HepG2 (cell line): ENCODE data around the gene CEP97. TPM values are rescaled to one million over a fixed set of nuclear protein-coding genes. Genes with fewer than 3 reads are reported as not detected.

ENCODE experiments used
- BCL6 ChIP-seq: IDR thresholded peaks from 2 replicates; pipeline ENCODE4 v1.6.1; 2016; ENCODE audit warnings: missing genetic modification reagents, missing compliant biosample characterization
- CREB1 ChIP-seq, 2 experiments: fragments of 450-650 bp in 1 of 2; IDR thresholded peaks; 2 replicates each; pipeline ENCODE4 v1.6.1; 2016 to 2017; ENCODE audit warnings: control low read depth in 1 of 2, mild to moderate bottlenecking in 1 of 2, missing compliant biosample characterization in 1 of 2, missing genetic modification characterization in 1 of 2
- DMTF1 ChIP-seq: sonication (generic); formaldehyde crosslinking; IDR thresholded peaks from 2 replicates; pipeline ENCODE4 v1.4.0; 2020; ENCODE audit warnings: mild to moderate bottlenecking, missing genetic modification reagents
- HMG20B ChIP-seq: conservative IDR thresholded peaks from 2 replicates; pipeline ENCODE4 v1.6.1; 2016; ENCODE audit warnings: missing genetic modification reagents, missing compliant biosample characterization
- HOMEZ ChIP-seq: IDR thresholded peaks from 2 replicates; pipeline ENCODE4 v1.6.1; 2016; ENCODE audit warnings: low read depth
- KLF15 ChIP-seq: sonication (generic); formaldehyde crosslinking; IDR thresholded peaks from 2 replicates; pipeline ENCODE4 v1.8.1; 2023; ENCODE audit warnings: borderline replicate concordance, mild to moderate bottlenecking, inconsistent platforms, missing genetic modification reagents, mixed read lengths
- MEF2D ChIP-seq: sonication (generic); formaldehyde crosslinking; IDR thresholded peaks from 2 replicates; pipeline ENCODE4 v1.5.1; 2020; ENCODE audit warnings: mild to moderate bottlenecking, missing genetic modification reagents
- SMAD9 ChIP-seq: sonication (generic); formaldehyde crosslinking; IDR thresholded peaks from 2 replicates; pipeline ENCODE4 v1.5.1; 2020; ENCODE audit warnings: mild to moderate bottlenecking, missing genetic modification reagents
- SP1 ChIP-seq, 2 experiments: fragments of 450-650 bp in 1 of 2; sonication (generic) in 1 of 2; formaldehyde crosslinking in 1 of 2; IDR thresholded peaks; 2 replicates each; pipeline versions ENCODE4 v1.4.0 to v1.6.1; 2016 to 2020; ENCODE audit warnings: missing genetic modification reagents in 1 of 2
- TMF1 ChIP-seq: sonication (generic); formaldehyde crosslinking; IDR thresholded peaks from 2 replicates; pipeline ENCODE4 v1.8.1; 2022; ENCODE audit warnings: low read depth, missing genetic modification reagents
- ZBTB26 ChIP-seq: IDR thresholded peaks from 2 replicates; pipeline ENCODE4 v1.6.1; 2016; ENCODE audit warnings: missing compliant biosample characterization, missing genetic modification reagents, borderline replicate concordance
- ZNF18 ChIP-seq: sonication (generic); formaldehyde crosslinking; IDR thresholded peaks from 2 replicates; pipeline ENCODE4 v1.8.0; 2022; ENCODE audit warnings: mild to moderate bottlenecking, missing genetic modification reagents; ENCODE audit not compliant: insufficient replicate concordance
- ZNF205 ChIP-seq: IDR thresholded peaks from 2 replicates; pipeline ENCODE4 v1.6.1; 2018; ENCODE audit warnings: missing biosample characterization, missing genetic modification reagents
- ZNF441 ChIP-seq: sonication (generic); formaldehyde crosslinking; IDR thresholded peaks from 2 replicates; pipeline ENCODE4 v1.7.0; 2021; ENCODE audit warnings: missing genetic modification reagents, borderline replicate concordance
- ZNF609 ChIP-seq: sonication (generic); formaldehyde crosslinking; IDR thresholded peaks from 2 replicates; pipeline ENCODE4 v1.4.0; 2020; ENCODE audit warnings: mild to moderate bottlenecking, missing genetic modification reagents, borderline replicate concordance
- ZNF616 ChIP-seq: sonication (generic); formaldehyde crosslinking; IDR thresholded peaks from 2 replicates; pipeline ENCODE4 v1.5.0; 2020; ENCODE audit warnings: low read depth, mild to moderate bottlenecking, missing genetic modification reagents
- polyA plus RNA-seq, 8 experiments: library from polyadenylated mRNA; depleted of rRNA in 3 of 8; stranded (reverse) in 7 of 8; unstranded in 1 of 8; fragments of >200 nt; fragmentation: Illumina TruSeq in 4 of 8; extraction: Trizol in 4 of 8; gene quantifications; 2 replicates each; pipeline versions ENCODE4 v1.2.1 to v1.2.3, GENCODE V29; 2011 to 2016; ENCODE audit warnings: low read depth in 4 of 8, missing spikeins in 1 of 8, mixed read lengths in 1 of 8; ENCODE audit not compliant: insufficient read depth in 1 of 8
- total RNA-seq, 5 experiments: library from RNA; depleted of rRNA; stranded (reverse); fragments of >200 nt; fragmentation: Illumina TruSeq; extraction: Trizol; gene quantifications; 2 replicates each; pipeline ENCODE4 v1.2.3, GENCODE V29; 2016; ENCODE audit warnings: low read depth in 1 of 5

Gene CEP97
- total and polyA plus RNA-seq, 2 of the 13 experiments (the other 11 are each of a cell fraction or from before 2014, with no cell fraction given): 0.99 to 6.5 TPM

GRCh38 chr3:101779047-101779821 is 54.8 kb downstream of the CEP97 start, which contains the start of gene NXPE3 (continued):
- no peak for TF ChIP-seq SP1 (IDR thresholded peaks at IDR 0.05)
- TF ChIP-seq SP1 (CRISPR knock-in tag; IDR thresholded peaks at IDR 0.05): peak; percentile 79
- TF ChIP-seq SMAD9 (CRISPR knock-in tag): no peak
- TF ChIP-seq BCL6 (CRISPR knock-in tag): peak; percentile 17
- TF ChIP-seq CREB1 (IDR thresholded peaks at IDR 0.05): peak; percentile 48; the same call in 1 of the 2 replicates
- no peak for TF ChIP-seq CREB1 (CRISPR knock-in tag; IDR thresholded peaks at IDR 0.05)
- TF ChIP-seq ZNF18: peak; percentile 82
- TF ChIP-seq ZNF441: peak; percentile 85; the same call in 1 of the 2 replicates
- no peak for TF ChIP-seq HOMEZ (CRISPR knock-in tag)
- TF ChIP-seq ZBTB26 (CRISPR knock-in tag): peak; percentile 75
- TF ChIP-seq TMF1 (CRISPR knock-in tag): 0 out of 2 replicates have a peak, but pooled peaks have one; percentile 3
- TF ChIP-seq KLF15 (CRISPR knock-in tag): peak; percentile 69; the same call in 1 of the 2 replicates
- no peak for TF ChIP-seq HMG20B (CRISPR knock-in tag)
- peak; percentile 43; the same call in 1 of the 2 replicates for TF ChIP-seq MEF2D (CRISPR knock-in tag)
- no peak; the same call in 1 of the 2 replicates for TF ChIP-seq ZNF609
- TF ChIP-seq DMTF1: no peak
- TF ChIP-seq ZNF205: peak; percentile 26
- TF ChIP-seq ZNF616 (CRISPR knock-in tag): no peak
